ENCODE data around the gene OSBP2. TPM values are rescaled to one million over a fixed set of nuclear protein-coding genes. Genes with fewer than 3 reads are reported as not detected.

OSBP2 gene
- total RNA-seq, 1 donor from 2014 or later, result 0.58 TPM

- Histone ChIP-seq H4K20me1 (ENCODE audit: low read depth) (no peaks in the 10 kb centered on the region), H2AFZ (replicated peaks) (no peak overlapping the region), H3K27ac (no peak overlapping the region), H3K36me3 (no peaks in the 10 kb centered on the region), H3K4me3 (no peak overlapping the region), H3K4me2 (no peak overlapping the region), H3K79me2 (ENCODE audit: low read depth) (no peaks in the 10 kb centered on the region), H3F3A (ENCODE audit: low read depth) (peaks cover 9% of the 10 kb centered on the region), H3K4me1 (peaks cover 4% of the 10 kb centered on the region), H3K9me3 (ENCODE audit: low read depth) (no peaks in the 10 kb centered on the region), H3K9ac (no peak overlapping the region), H3K27me3 (no peaks in the 10 kb centered on the region)
- H3K4me1 Mint-ChIP-seq, result no peaks in the 10 kb centered on the region
- no peak overlapping the region for H3K4me3 Mint-ChIP-seq
- peaks cover 3% of the 10 kb centered on the region for H3K36me3 Mint-ChIP-seq
- no peak overlapping the region for H3K27ac Mint-ChIP-seq
- no peaks in the 10 kb centered on the region for H3K27me3 Mint-ChIP-seq (ENCODE audit: insufficient read depth, low read depth)
- no peak for DNase-seq (ENCODE audit: low spot score)
- TF ChIP-seq EZH2phosphoT487 (IDR thresholded peaks at IDR 0.05), result no peak
- no peak for TF ChIP-seq EZH2 (IDR thresholded peaks at IDR 0.05)
- TF ChIP-seq, protein P1, sequence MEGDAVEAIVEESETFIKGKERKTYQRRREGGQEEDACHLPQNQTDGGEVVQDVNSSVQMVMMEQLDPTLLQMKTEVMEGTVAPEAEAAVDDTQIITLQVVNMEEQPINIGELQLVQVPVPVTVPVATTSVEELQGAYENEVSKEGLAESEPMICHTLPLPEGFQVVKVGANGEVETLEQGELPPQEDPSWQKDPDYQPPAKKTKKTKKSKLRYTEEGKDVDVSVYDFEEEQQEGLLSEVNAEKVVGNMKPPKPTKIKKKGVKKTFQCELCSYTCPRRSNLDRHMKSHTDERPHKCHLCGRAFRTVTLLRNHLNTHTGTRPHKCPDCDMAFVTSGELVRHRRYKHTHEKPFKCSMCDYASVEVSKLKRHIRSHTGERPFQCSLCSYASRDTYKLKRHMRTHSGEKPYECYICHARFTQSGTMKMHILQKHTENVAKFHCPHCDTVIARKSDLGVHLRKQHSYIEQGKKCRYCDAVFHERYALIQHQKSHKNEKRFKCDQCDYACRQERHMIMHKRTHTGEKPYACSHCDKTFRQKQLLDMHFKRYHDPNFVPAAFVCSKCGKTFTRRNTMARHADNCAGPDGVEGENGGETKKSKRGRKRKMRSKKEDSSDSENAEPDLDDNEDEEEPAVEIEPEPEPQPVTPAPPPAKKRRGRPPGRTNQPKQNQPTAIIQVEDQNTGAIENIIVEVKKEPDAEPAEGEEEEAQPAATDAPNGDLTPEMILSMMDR (IDR thresholded peaks at IDR 0.05), result no peak
- H3K9me3 Mint-ChIP-seq, result peaks cover 2% of the 10 kb centered on the region
These were observed 225.3 kb downstream of the OSBP2 start for GRCh38 chr22:30919973-30920372.

GRCh38 chr22:30920407-30920806, 225.7 kb downstream of the OSBP2 start:
- Histone ChIP-seq H3K27ac (no peak overlapping the region), H2AFZ (replicated peaks) (no peak overlapping the region)

GRCh38 chr22:30921108-30921507, 226.4 kb downstream of the OSBP2 start:
- Histone ChIP-seq H3K4me3 (no peak overlapping the region), H3K36me3 (no peaks in the 10 kb centered on the region), H2AFZ (replicated peaks) (no peak overlapping the region), H3K9me3 (ENCODE audit: low read depth) (no peaks in the 10 kb centered on the region), H3K79me2 (ENCODE audit: low read depth) (no peaks in the 10 kb centered on the region), H3K27ac (no peak overlapping the region), H3K4me1 (peaks cover 4% of the 10 kb centered on the region), H4K20me1 (ENCODE audit: low read depth) (no peaks in the 10 kb centered on the region), H3K4me2 (no peak overlapping the region), H3F3A (ENCODE audit: low read depth) (peaks cover 9% of the 10 kb centered on the region), H3K27me3 (no peaks in the 10 kb centered on the region), H3K9ac (no peak overlapping the region)
- Mint-ChIP-seq H3K27ac (no peak overlapping the region), H3K4me3 (no peak overlapping the region), H3K4me1 (no peaks in the 10 kb centered on the region), H3K27me3 (ENCODE audit: insufficient read depth, low read depth) (no peaks in the 10 kb centered on the region), H3K9me3 (peaks cover 2% of the 10 kb centered on the region), H3K36me3 (peaks cover 4% of the 10 kb centered on the region)
- TF ChIP-seq EZH2phosphoT487 (IDR thresholded peaks at IDR 0.05), result no peak
- TF ChIP-seq EZH2 (IDR thresholded peaks at IDR 0.05), result no peak
- TF ChIP-seq, protein P1 (IDR thresholded peaks at IDR 0.05), result no peak
- DNase-seq (ENCODE audit: low spot score), result no peak

More at GRCh38 chr22:30920407-30920806, 225.7 kb downstream of the OSBP2 start:
- H3K79me2 ChIP-seq (ENCODE audit: low read depth), result no peaks in the 10 kb centered on the region
- Mint-ChIP-seq H3K36me3 (peaks cover 4% of the 10 kb centered on the region), H3K27ac (no peak overlapping the region), H3K9me3 (peaks cover 2% of the 10 kb centered on the region), H3K4me3 (no peak overlapping the region), H3K4me1 (no peaks in the 10 kb centered on the region), H3K27me3 (ENCODE audit: insufficient read depth, low read depth) (no peaks in the 10 kb centered on the region)
- no peaks in the 10 kb centered on the region for H3K36me3 ChIP-seq
- H3K4me2 ChIP-seq, result no peak overlapping the region
- no peak overlapping the region for H3K4me3 ChIP-seq
- H3K9me3 ChIP-seq (ENCODE audit: low read depth), result no peaks in the 10 kb centered on the region
- no peak for TF ChIP-seq EZH2 (IDR thresholded peaks at IDR 0.05)
- no peak for TF ChIP-seq EZH2phosphoT487 (IDR thresholded peaks at IDR 0.05)
- TF ChIP-seq, protein P1 (IDR thresholded peaks at IDR 0.05), result peak; percentile 97
- peaks cover 4% of the 10 kb centered on the region for H3K4me1 ChIP-seq
- no peaks in the 10 kb centered on the region for H3K27me3 ChIP-seq
- no peak overlapping the region for H3K9ac ChIP-seq
- peak; percentile 85 for DNase-seq (ENCODE audit: low spot score)
- H3F3A ChIP-seq (ENCODE audit: low read depth), result peaks cover 9% of the 10 kb centered on the region
- H4K20me1 ChIP-seq (ENCODE audit: low read depth), result no peaks in the 10 kb centered on the region

Data from neural progenitor cell (in vitro differentiated cells).